Erythroblast (primary cell): ENCODE measurements around the gene MZT2B.
"Not testable (repeated sequence)": the region's sequence is repeated elsewhere in the genome, so short reads cannot be mapped to it uniquely, and the experiment has no call there.

Experiments
- GATA1 ChIP-seq: IDR thresholded peaks from 2 replicates; pipeline ENCODE4 v1.6.1; 2011; ENCODE audit warnings: low read depth, mild to moderate bottlenecking, control low read depth, low read length, moderate library complexity
- POLR2A ChIP-seq: IDR thresholded peaks from 2 replicates; pipeline ENCODE4 v1.6.1; 2011; ENCODE audit warnings: mild to moderate bottlenecking, low read length

- not testable (repeated sequence) for TF ChIP-seq POLR2A, GATA1
Observed at GRCh38 chr2:130228467-130229160, 46.6 kb downstream of the MZT2B start.
